Measurements from ENCODE around the gene LRRC36. TPM values are rescaled to one million over a fixed set of nuclear protein-coding genes. Genes with fewer than 3 reads are reported as not detected.

Gene LRRC36
- total RNA-seq, 1 experiment from 2014 or later: not detected

- Histone ChIP-seq H3K79me2 (ENCODE audit: insufficient read depth, low read length) (no peaks in the 10 kb centered on the region), H4K20me1 (ENCODE audit: insufficient read depth) (no peaks in the 10 kb centered on the region), H3K27ac (ENCODE audit: low read depth, low read length) (no peak overlapping the region), H3K27me3 (ENCODE audit: insufficient read depth, low read length) (no peaks in the 10 kb centered on the region), H3K36me3 (ENCODE audit: control insufficient read depth in 1 of 2, insufficient read depth in 2 of 2, low read length in 2 of 2) (no peaks in the 10 kb centered on the region), H3K4me1 (ENCODE audit: control insufficient read depth in 1 of 2, insufficient read depth in 2 of 2, low read length in 2 of 2) (peaks cover 7 to 13% of the 10 kb centered on the region in 2 experiments), H3K9ac (ENCODE audit: low read length) (no peak overlapping the region), H3K4me3 (replicated peaks in 1 of 2; ENCODE audit: low read depth in 1 of 2, low read length in 2 of 2) (no peak overlapping the region), H3K9me2 (ENCODE audit: insufficient read depth) (no peaks in the 10 kb centered on the region), H2AFZ (ENCODE audit: low read depth, low read length, poor library complexity, severe bottlenecking) (no peak overlapping the region), H3K4me2 (ENCODE audit: low read length) (no peak overlapping the region), H3K9me3 (ENCODE audit: control insufficient read depth in 1 of 2, insufficient read depth in 1 of 2, low read depth in 1 of 2, low read length in 2 of 2) (no peaks in the 10 kb centered on the region)
- no peak for DNase-seq (ENCODE audit: low read depth, low spot score)
- ChIA-PET RAD21 (ENCODE audit: low non-redundant PET in 1 of 2, low total read pairs in 2 of 2, uncharacterized antibody in 2 of 2, unreplicated experiment in 2 of 2) (no interaction called here), CTCF (no interaction called here), POLR2A (no interaction called here)
- TF ChIP-seq YY1 (IDR thresholded peaks at IDR 0.05; ENCODE audit: extremely low read depth, insufficient replicate concordance, low read depth, low read length): no peak
- no peak for TF ChIP-seq EZH2 (IDR thresholded peaks at IDR 0.05)
- TF ChIP-seq POLR2AphosphoS5 (IDR thresholded peaks at IDR 0.05; ENCODE audit: low read depth, low read length): no peak
- TF ChIP-seq SIN3A (IDR thresholded peaks at IDR 0.05; ENCODE audit: low read depth): no peak
- TF ChIP-seq ZNF274 (IDR thresholded peaks at IDR 0.05; ENCODE audit: low read depth, low read length): no peak
- no peak for TF ChIP-seq ZBTB33 (IDR thresholded peaks at IDR 0.05; ENCODE audit: extremely low read depth, insufficient replicate concordance, low read length)
- no peak for TF ChIP-seq RAD21 (IDR thresholded peaks at IDR 0.05; ENCODE audit: low read depth)
- no peak for TF ChIP-seq ZFX (IDR thresholded peaks at IDR 0.05)
- TF ChIP-seq SRF (IDR thresholded peaks at IDR 0.05; ENCODE audit: low read depth): no peak
- no peak for TF ChIP-seq EGR1 (IDR thresholded peaks at IDR 0.05; ENCODE audit: low read depth)
- TF ChIP-seq JUND (IDR thresholded peaks at IDR 0.05): no peak
- no peak for TF ChIP-seq CTCF (IDR thresholded peaks at IDR 0.05 in 2 of 3, conservative IDR thresholded peaks at IDR 0.05 in 1 of 3; ENCODE audit: borderline replicate concordance in 1 of 3, insufficient read depth in 1 of 3, low read depth in 2 of 3, low read length in 2 of 3)
- TF ChIP-seq FOSL1 (IDR thresholded peaks at IDR 0.05; ENCODE audit: low read depth): no peak
- no peak for TF ChIP-seq SP1 (IDR thresholded peaks at IDR 0.05; ENCODE audit: low read depth)
- no peak for TF ChIP-seq CEBPB (IDR thresholded peaks at IDR 0.05; ENCODE audit: low read depth)
- no peak for TF ChIP-seq CBX3 (IDR thresholded peaks at IDR 0.05; ENCODE audit: low read depth)
- no TSS peak for BruUV-seq (replicated peaks)
- intact Hi-C loops (cut with micrococcal nuclease): no loop called here
- ATAC-seq: no peak
Measured at GRCh38 chr16:67299269-67299668, 27.3 kb upstream of the LRRC36 start.
